Esophagus squamous epithelium (tissue), 5 donors: ENCODE results near the gene B9D2. TPM values are rescaled to one million over a fixed set of nuclear protein-coding genes. Genes with fewer than 3 reads are reported as not detected.
"Not testable (repeated sequence)": the region's sequence is repeated elsewhere in the genome, so short reads cannot be mapped to it uniquely, and the experiment has no call there.

Source experiments
- DNase-seq: peaks from one replicate; lab custom pipeline; 2025; lab: John Stamatoyannopoulos, UW
- H3K27ac ChIP-seq, 4 donors: fragments of 200-600 bp; sonication (generic); one replicate each; pipeline ENCODE4 v1.5.1; 2016 to 2019; ENCODE audit warnings: mild to moderate bottlenecking in 1 of 4
- H3K27me3 ChIP-seq, 4 donors: fragments of 200-600 bp; sonication (generic); 1 replicate in 3 of 4; 2 replicates in 1 of 4; pipeline versions ENCODE4 v1.5.1 to v1.6.0; 2017 to 2021; ENCODE audit warnings: antibody characterized with exemption in 1 of 4
- H3K36me3 ChIP-seq, 3 donors: fragments of 200-600 bp; sonication (generic); one replicate each; pipeline ENCODE4 v1.5.1; 2016 to 2019
- H3K4me1 ChIP-seq, 3 donors: fragments of 200-600 bp; sonication (generic); one replicate each; pipeline ENCODE4 v1.5.1; 2017 to 2019
- H3K4me3 ChIP-seq, 4 donors: fragments of 200-600 bp; sonication (generic); 1 replicate in 3 of 4; 2 replicates in 1 of 4; pipeline ENCODE4 v1.5.1; 2016 to 2019; ENCODE audit warnings: mild to moderate bottlenecking in 2 of 4, moderate library complexity in 1 of 4
- H3K9me3 ChIP-seq, 3 donors: fragments of 200-600 bp; sonication (generic); one replicate each; pipeline ENCODE4 v1.5.1; 2016 to 2019
- CTCF ChIP-seq, 6 experiments: fragments of 450-650 bp in 4 of 6; fragments of 200-600 bp in 2 of 6; sonication (generic) in 2 of 6; IDR thresholded peaks; one replicate each; pipeline ENCODE4 v1.5.1; 2016 to 2019; ENCODE audit warnings: antibody characterized with exemption in 6 of 6, mild to moderate bottlenecking in 4 of 6, moderate library complexity in 4 of 6
- POLR2A ChIP-seq, 4 donors: fragments of 450-650 bp; IDR thresholded peaks; one replicate each; pipeline ENCODE4 v1.6.1; 2017; ENCODE audit warnings: antibody characterized with exemption in 4 of 4, mild to moderate bottlenecking in 4 of 4, moderate library complexity in 3 of 4
- WGBS, 2 donors: methylation state at CpG; one replicate each; pipeline ENCODE4 v1.1.5; 2018; 5-methylcytosine and 5-hydroxymethylcytosine counted together
- intact Hi-C: fragments of 100-400 bp; cut with DNase I; formaldehyde crosslinking; loops from one replicate; pipeline ENCODE4 v1.15.0; 2022
- total RNA-seq, 4 donors: library from RNA; depleted of rRNA; stranded (reverse); fragments of >200 nt; gene quantifications; one replicate each; pipeline ENCODE4 v1.1.0, GENCODE V29; 2016
- donor health status: DM: yes; HTN: yes; CAD: no.

The B9D2 gene
- total RNA-seq, 4 donors from 2014 or later = 2.5 to 4.6 (median 3.7) TPM

GRCh38 chr19:41350735-41351338 lies 13.1 kb downstream of the B9D2 start:
- WGBS, 2 donors = 1 to 3% methylated on average over 20 of the region's 22 CpGs

GRCh38 chr19:41346916-41347315 lies 17.0 kb downstream of the B9D2 start:
- H3K4me3 ChIP-seq, H3K27ac ChIP-seq, DNase-seq, intact Hi-C loops, H3K27me3 ChIP-seq, H3K9me3 ChIP-seq: not testable (repeated sequence)
- peaks cover 14 to 39% (median 17%) of the 10 kb centered on the region in 3 donors for H3K4me1 ChIP-seq
- peaks cover under 1 to 64% (median 32%) of the 10 kb centered on the region in 3 donors for H3K36me3 ChIP-seq
- WGBS, 2 donors = 89 to 95% methylated on average over 6 to 9 of the region's 9 CpGs

More at GRCh38 chr19:41350735-41351338, 13.1 kb downstream of the B9D2 start:
- Histone ChIP-seq H3K27ac (peak overlapping the region; percentile 82 to 95 (median 92)), H3K27me3 (no peaks in the 10 kb centered on the region), H3K4me3 (peak overlapping the region; percentile 75 to 90 (median 79)), H3K9me3 (no peaks in the 10 kb centered on the region), H3K4me1 (peaks cover 14 to 78% (median 17%) of the 10 kb centered on the region in 3 donors), H3K36me3 (peaks cover 0 to 26% (median 10%) of the 10 kb centered on the region in 3 donors)
- TF ChIP-seq POLR2A (IDR thresholded peaks at IDR 0.05) (no peak), CTCF (IDR thresholded peaks at IDR 0.05) (no peak)
- DNase-seq = no peak
- intact Hi-C loops = no loop called here

- Histone ChIP-seq H3K9me3 (no peaks in the 10 kb centered on the region), H3K36me3 (peaks cover 5 to 90% (median 51%) of the 10 kb centered on the region in 3 donors), H3K4me1 (peaks cover 0 to 12% (median 3%) of the 10 kb centered on the region in 3 donors), H3K27ac (no peak overlapping the region), H3K4me3 (no peak overlapping the region), H3K27me3 (no peaks in the 10 kb centered on the region)
- 85 to 100% methylated on average over 2 of the region's 2 CpGs for WGBS, 2 donors
- TF ChIP-seq CTCF (IDR thresholded peaks at IDR 0.05) (no peak), POLR2A (IDR thresholded peaks at IDR 0.05) (no peak)
- intact Hi-C loops = no loop called here
- no peak for DNase-seq
These were observed 19.8 kb downstream of the B9D2 start for GRCh38 chr19:41344162-41344561.

GRCh38 chr19:41341669-41342490 lies 22.1 kb downstream of the B9D2 start:
- H3K4me1 ChIP-seq = no peaks in the 10 kb centered on the region
- peaks cover 5 to 98% (median 46%) of the 10 kb centered on the region in 3 donors for H3K36me3 ChIP-seq
- H3K27me3 ChIP-seq = no peaks in the 10 kb centered on the region
- H3K27ac ChIP-seq = no peak overlapping the region
- intact Hi-C loops = no loop called here
- TF ChIP-seq CTCF (IDR thresholded peaks at IDR 0.05) = peak in 1 of 6 experiments; percentile 14
- TF ChIP-seq POLR2A (IDR thresholded peaks at IDR 0.05) = no peak
- 85 to 92% methylated on average over 13 to 17 of the region's 20 CpGs for WGBS, 2 donors
- no peak for DNase-seq
- H3K4me3 ChIP-seq = no peak overlapping the region
- no peaks in the 10 kb centered on the region for H3K9me3 ChIP-seq

GRCh38 chr19:41339936-41340335 lies 24.0 kb downstream of the B9D2 start:
- no peak for TF ChIP-seq POLR2A (IDR thresholded peaks at IDR 0.05)
- TF ChIP-seq CTCF (IDR thresholded peaks at IDR 0.05) = no peak
- H3K36me3 ChIP-seq = peaks cover 5 to 94% (median 40%) of the 10 kb centered on the region in 3 donors
- intact Hi-C loops = no loop called here

More at GRCh38 chr19:41339936-41340335, 24.0 kb downstream of the B9D2 start:
- peaks cover 0 to 7% (median 0%) of the 10 kb centered on the region in 3 donors for H3K4me1 ChIP-seq
- no peaks in the 10 kb centered on the region for H3K27me3 ChIP-seq
- no peak overlapping the region for H3K4me3 ChIP-seq
- DNase-seq = no peak
- no peaks in the 10 kb centered on the region for H3K9me3 ChIP-seq
- H3K27ac ChIP-seq = no peak overlapping the region
- 96% methylated on average over 4 to 5 of the region's 5 CpGs for WGBS, 2 donors
